ENCODE data around the gene UPP1.

Gene UPP1

DNA sequence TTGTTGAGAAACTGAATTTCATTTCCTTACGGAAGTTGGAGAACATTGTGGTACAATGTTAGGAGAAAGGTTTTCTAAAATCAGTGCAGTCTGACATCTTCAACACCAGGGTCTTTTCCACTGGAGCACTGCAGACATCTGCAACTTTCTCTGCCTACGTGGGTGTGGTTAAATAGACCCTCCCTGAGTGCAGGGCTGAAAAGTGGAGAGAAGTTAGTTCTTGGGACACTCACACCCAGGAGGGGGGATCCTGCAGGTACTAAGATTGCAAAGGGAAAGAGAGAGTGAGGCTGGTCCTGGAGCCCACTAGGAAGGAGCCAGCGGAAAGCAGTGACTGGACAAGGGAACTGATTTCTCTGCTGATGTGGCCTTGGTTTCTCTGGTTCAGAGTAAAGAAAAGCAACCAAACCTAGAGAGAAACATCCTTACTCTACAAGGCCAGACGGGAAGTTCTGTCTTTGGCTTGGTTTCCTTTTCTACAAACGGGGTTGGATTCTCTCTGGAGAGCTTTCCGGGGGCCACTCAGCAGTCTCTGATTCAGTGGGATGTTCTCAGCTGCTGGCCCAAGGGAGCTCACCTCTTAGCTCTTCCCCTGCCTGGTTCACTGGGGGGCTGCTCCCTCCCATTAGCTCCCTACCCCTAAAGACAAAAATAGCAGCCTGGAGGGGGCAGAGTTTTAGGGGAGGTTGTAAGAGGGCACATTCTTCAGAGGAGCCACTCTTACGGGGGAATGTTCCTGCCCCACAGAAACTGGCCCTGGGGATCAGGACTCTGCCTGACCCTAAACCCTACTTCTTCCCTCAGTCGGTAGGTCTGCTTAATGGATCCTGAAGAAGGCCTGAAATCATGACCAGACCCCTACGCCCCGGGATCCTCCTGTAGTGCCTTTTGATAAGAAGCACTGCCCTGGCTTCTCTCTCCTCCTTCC, 2.7 kb downstream of the UPP1 start:
- Histone ChIP-seq H3K36me3 (replicated peaks) (peaks cover 12% of the 10 kb centered on the region), H3K9me3 (no peaks in the 10 kb centered on the region), H3K4me3 (no peak overlapping the region), H3K4me1 (peaks cover 15% of the 10 kb centered on the region), H3K27me3 (ENCODE audit: low read depth) (no peaks in the 10 kb centered on the region)
- in situ Hi-C loops (cut with MboI; ENCODE audit: low sequenced_read_pairs) = loop anchor here (25.0 kb wide), 1 partner anchor 104 kb away; the partner anchor contains the start of gene HUS1
- no peak for DNase-seq (ENCODE audit: low spot score in 2 of 2)

DNA sequence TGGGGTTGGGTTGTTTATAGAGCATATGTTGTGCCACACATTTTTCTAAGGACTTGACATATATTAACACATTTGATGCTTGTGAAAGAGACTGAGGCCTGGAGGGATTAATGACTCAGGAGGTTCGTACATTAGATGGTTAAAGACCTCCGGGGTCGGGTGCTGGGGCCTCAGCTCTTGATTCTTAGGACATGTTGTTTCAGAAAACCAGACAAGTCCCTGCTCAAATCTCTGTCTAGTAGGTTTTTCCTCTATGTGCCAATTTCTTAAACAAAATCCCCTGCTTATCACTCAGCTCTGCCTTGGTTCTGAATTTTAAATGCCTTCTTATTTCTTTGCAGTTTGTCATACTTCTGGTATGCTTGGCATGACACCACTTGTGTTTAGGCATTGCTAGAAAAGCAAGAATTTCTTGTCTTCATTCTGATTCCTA, 5.8 kb downstream of the UPP1 start:
- H3K27me3 ChIP-seq (ENCODE audit: low read depth) = no peaks in the 10 kb centered on the region
- in situ Hi-C loops (cut with MboI; ENCODE audit: low sequenced_read_pairs) = loop anchor here (25.0 kb wide), 1 partner anchor 108 kb away; the partner anchor contains the start of gene HUS1
- no peaks in the 10 kb centered on the region for H3K9me3 ChIP-seq
- H3K4me1 ChIP-seq = peaks cover 8% of the 10 kb centered on the region; the same call in 1 of the 2 replicates
- peaks cover 21% of the 10 kb centered on the region for H3K36me3 ChIP-seq (replicated peaks)
- no peak overlapping the region for H3K4me3 ChIP-seq
- no peak for DNase-seq (ENCODE audit: low spot score in 2 of 2)

DNA sequence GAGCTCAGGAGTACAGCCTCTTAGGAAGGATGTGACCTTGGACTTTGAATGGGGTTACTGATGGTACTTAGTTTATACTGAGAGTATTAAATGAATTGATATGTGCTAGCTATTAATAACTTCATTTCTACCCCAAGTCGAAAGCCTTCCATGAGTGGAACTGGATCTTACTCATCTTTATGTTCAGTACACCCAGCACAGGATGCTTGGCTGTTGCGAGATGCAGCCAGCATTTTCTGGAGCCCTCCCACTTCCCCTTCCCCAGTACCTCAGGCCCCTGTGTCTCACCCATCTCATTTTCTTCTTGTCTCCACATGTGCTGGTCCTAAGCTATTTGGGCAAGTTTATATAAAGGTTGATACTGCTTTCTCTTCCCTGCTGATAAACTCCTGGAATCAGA, 7.2 kb downstream of the UPP1 start:
- in situ Hi-C loops (cut with MboI; ENCODE audit: low sequenced_read_pairs) = loop anchor here (25.0 kb wide), 1 partner anchor 109 kb away; the partner anchor contains the start of gene HUS1
- Histone ChIP-seq H3K4me1 (no peaks in the 10 kb centered on the region), H3K36me3 (replicated peaks) (peaks cover 24% of the 10 kb centered on the region), H3K9me3 (no peaks in the 10 kb centered on the region), H3K27me3 (ENCODE audit: low read depth) (no peaks in the 10 kb centered on the region), H3K4me3 (no peak overlapping the region)
- no peak for DNase-seq (ENCODE audit: low spot score in 2 of 2)

DNA sequence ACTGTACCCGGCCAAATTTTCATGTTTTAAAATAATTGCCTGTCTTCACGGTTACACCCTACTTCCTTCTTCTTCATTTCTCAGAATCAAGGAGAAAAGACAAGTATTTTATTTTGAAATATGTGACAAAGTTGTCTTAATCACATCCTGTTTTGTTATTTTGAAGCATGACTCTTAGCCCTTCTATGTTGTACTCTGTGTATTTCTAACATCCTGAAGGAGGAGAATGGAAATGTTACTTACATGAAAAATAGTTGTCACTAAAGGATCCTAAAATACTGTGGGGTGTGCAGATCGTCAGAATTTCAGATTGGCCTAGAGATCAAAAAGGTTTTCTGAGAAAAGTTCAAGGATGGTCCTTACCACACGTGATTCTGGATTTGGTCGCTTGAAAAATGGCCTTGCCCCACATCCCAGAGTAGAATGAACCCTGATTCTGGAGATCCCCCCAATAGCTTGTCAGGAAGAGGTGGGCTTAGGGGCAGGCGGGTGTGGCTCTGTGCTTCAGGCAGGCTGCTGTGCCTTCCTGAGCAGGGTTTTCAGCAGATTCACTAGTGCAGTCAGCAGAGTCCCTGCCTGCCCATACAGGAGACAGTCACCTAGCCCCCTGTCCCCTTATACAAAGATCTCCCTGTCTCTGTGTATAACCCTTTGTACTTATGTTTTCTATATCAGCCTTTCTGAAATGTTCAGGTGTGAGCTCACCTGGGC, 8.6 kb downstream of the UPP1 start:
- no peaks in the 10 kb centered on the region for H3K9me3 ChIP-seq
- H3K27me3 ChIP-seq (ENCODE audit: low read depth) = no peaks in the 10 kb centered on the region
- peaks cover 33% of the 10 kb centered on the region for H3K36me3 ChIP-seq (replicated peaks)
- H3K4me3 ChIP-seq = no peak overlapping the region
- no peak for DNase-seq (ENCODE audit: low spot score in 2 of 2)
- in situ Hi-C loops (cut with MboI; ENCODE audit: low sequenced_read_pairs) = loop anchor here (25.0 kb wide), 1 partner anchor 110 kb away; the partner anchor contains the start of gene HUS1
- H3K4me1 ChIP-seq = no peaks in the 10 kb centered on the region

DNA sequence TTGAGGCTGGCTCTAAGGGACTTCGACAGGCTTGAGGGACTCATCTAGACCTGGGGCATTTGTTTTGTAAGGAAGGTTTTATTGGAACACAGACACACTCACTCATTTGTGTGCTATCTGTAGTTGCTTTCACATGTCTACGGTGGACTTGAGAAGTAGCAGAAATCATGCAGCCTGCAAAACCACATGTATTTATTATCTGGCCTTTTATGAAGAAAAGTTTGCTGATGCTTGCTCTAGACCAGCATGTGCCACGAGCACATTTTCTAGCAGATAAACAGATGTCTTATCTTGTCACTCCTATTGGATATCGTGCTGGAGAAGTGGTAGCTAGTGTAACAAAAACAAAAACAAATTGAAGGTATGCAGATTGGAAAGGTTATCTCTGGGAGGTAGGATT, 9.8 kb downstream of the UPP1 start:
- H3K36me3 ChIP-seq (replicated peaks) = peaks cover 45% of the 10 kb centered on the region
- in situ Hi-C loops (cut with MboI; ENCODE audit: low sequenced_read_pairs) = loop anchor here (25.0 kb wide), 1 partner anchor 112 kb away; the partner anchor contains the start of gene HUS1
- no peaks in the 10 kb centered on the region for H3K27me3 ChIP-seq (ENCODE audit: low read depth)
- no peak for DNase-seq (ENCODE audit: low spot score in 2 of 2)
- H3K4me1 ChIP-seq = no peaks in the 10 kb centered on the region
- H3K9me3 ChIP-seq = no peaks in the 10 kb centered on the region
- no peak overlapping the region for H3K4me3 ChIP-seq

DNA sequence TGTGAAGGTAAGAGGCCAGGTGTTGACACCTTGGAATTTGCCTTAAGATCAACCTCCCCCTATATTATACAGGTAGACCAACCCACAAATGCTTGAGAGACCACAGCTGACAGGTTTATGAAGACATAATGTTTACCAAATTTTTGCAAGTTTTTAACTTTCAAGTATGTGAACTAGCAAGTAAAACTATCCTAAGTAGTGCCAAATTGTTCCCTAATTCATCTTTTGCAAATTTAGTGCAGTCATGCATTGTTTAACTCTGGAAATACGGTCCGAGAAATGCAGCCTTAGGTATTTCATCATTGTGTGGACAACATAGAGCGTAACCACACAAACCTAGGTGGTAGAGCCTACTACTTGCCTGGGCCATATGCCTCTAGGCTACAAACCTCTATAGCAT, 10.7 kb downstream of the UPP1 start:
- peaks cover 49% of the 10 kb centered on the region for H3K36me3 ChIP-seq (replicated peaks)
- no peaks in the 10 kb centered on the region for H3K9me3 ChIP-seq
- H3K4me3 ChIP-seq = no peak overlapping the region
- no peak for DNase-seq (ENCODE audit: low spot score in 2 of 2)
- H3K27me3 ChIP-seq (ENCODE audit: low read depth) = no peaks in the 10 kb centered on the region
- H3K4me1 ChIP-seq = no peaks in the 10 kb centered on the region
- in situ Hi-C loops (cut with MboI; ENCODE audit: low sequenced_read_pairs) = loop anchor here (25.0 kb wide), 2 partner anchors 112 to 837 kb away; partner anchors contain the start of gene HUS1

DNA sequence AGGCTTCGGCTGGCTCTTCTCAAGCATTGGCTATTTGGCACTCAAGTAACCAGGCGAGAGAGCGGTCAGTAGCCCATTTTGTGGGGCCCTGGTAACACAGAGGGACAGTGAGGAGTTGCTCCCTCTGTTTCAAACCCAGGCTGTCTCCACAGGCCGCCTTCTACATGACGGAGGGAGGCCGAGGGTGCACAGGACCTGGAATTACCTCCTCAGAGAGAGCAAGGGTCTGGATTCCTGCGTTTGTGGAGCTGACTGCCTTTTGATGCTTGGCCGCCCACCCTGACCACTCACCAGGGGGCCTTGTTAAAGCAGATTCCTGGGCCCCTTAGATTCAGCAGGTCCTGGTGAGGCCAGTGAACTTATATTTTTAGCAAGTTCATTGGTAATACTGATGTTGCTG, 12.3 kb downstream of the UPP1 start:
- no peak for DNase-seq (ENCODE audit: low spot score in 2 of 2)
- peaks cover 42% of the 10 kb centered on the region for H3K36me3 ChIP-seq (replicated peaks)
- no peaks in the 10 kb centered on the region for H3K4me1 ChIP-seq
- no peak overlapping the region for H3K4me3 ChIP-seq
- in situ Hi-C loops (cut with MboI; ENCODE audit: low sequenced_read_pairs) = loop anchor here (25.0 kb wide), 1 partner anchor 839 kb away; no protein-coding TSS in a partner anchor
- no peaks in the 10 kb centered on the region for H3K9me3 ChIP-seq
- no peaks in the 10 kb centered on the region for H3K27me3 ChIP-seq (ENCODE audit: low read depth)

DNA sequence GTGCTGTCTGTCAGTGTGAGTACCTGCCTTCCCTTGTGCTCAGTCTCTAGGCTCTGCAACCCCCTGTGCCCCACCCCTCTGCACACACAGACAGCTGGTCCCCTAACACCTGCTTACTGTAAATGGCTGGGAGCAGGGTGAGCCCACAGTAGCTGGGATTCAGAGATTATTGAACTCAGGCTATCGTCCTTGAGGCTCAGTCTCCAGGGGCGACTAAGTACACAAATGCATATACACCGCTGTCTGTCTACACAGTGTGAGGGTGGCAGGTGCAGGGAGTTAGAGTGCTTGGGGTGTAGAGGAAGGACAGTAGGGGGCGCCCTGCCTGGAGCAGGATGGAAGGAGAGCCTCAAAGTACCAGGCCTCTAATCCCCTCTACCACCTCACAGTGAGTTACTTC, 12.9 kb downstream of the UPP1 start:
- DNase-seq (ENCODE audit: low spot score in 2 of 2) = peak in 1 of 2 experiments; percentile 37
- Histone ChIP-seq H3K4me1 (no peaks in the 10 kb centered on the region), H3K27me3 (ENCODE audit: low read depth) (no peaks in the 10 kb centered on the region), H3K36me3 (replicated peaks) (peaks cover 44% of the 10 kb centered on the region), H3K9me3 (no peaks in the 10 kb centered on the region), H3K4me3 (no peak overlapping the region)
- in situ Hi-C loops (cut with MboI; ENCODE audit: low sequenced_read_pairs) = loop anchor here (25.0 kb wide), 1 partner anchor 840 kb away; no protein-coding TSS in a partner anchor

DNA sequence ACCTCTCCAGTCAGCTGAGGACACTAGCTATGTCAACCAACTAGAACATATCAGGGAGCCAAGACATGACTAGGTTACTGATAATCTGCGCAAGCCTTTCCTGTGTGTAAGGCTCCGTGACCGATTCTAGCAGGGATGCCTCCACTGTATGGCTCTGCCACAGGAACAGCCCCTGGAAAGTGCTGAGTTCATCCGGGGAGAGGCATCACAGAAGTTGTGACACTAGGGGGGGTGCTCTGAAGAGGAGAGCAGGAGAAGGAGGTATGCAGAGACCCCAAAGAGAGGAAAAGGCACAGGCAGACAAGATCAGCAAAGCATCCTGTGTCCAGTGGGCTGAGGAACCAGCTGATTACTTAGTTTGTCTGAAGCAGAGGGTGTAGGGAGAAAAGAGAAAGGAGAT, 13.5 kb downstream of the UPP1 start:
- Histone ChIP-seq H3K9me3 (no peaks in the 10 kb centered on the region), H3K36me3 (replicated peaks) (peaks cover 45% of the 10 kb centered on the region), H3K4me1 (no peaks in the 10 kb centered on the region), H3K27me3 (ENCODE audit: low read depth) (no peaks in the 10 kb centered on the region), H3K4me3 (no peak overlapping the region)
- DNase-seq (ENCODE audit: low spot score in 2 of 2) = no peak
- in situ Hi-C loops (cut with MboI; ENCODE audit: low sequenced_read_pairs) = loop anchor here (25.0 kb wide), 1 partner anchor 840 kb away; no protein-coding TSS in a partner anchor

DNA sequence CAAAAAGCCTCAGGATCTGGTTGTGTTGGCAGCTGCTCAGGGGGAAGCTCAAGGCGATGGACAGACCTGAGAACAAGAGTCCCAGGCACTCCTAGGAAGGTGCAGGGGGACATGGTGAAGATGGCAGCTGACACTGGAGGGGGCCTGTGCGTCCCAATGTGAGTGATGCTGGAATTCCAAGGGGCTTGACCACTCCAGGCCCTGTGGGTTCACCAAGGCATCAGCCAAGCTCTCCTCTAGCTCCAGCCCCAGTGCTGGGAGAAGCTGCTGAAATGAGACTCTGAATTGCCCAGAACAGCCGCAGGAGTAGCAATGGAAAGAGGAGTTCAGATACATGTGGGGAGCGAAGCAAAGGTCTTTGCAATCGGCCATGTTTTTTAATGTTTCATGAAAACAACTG, 16.0 kb downstream of the UPP1 start:
- in situ Hi-C loops (cut with MboI; ENCODE audit: low sequenced_read_pairs) = loop anchor here (25.0 kb wide), 1 partner anchor 843 kb away; no protein-coding TSS in a partner anchor
- H3K36me3 ChIP-seq (replicated peaks) = peaks cover 51% of the 10 kb centered on the region
- DNase-seq (ENCODE audit: low spot score in 2 of 2) = no peak
- no peaks in the 10 kb centered on the region for H3K9me3 ChIP-seq
- H3K4me3 ChIP-seq = no peak overlapping the region
- no peaks in the 10 kb centered on the region for H3K4me1 ChIP-seq
- no peaks in the 10 kb centered on the region for H3K27me3 ChIP-seq (ENCODE audit: low read depth)

DNA sequence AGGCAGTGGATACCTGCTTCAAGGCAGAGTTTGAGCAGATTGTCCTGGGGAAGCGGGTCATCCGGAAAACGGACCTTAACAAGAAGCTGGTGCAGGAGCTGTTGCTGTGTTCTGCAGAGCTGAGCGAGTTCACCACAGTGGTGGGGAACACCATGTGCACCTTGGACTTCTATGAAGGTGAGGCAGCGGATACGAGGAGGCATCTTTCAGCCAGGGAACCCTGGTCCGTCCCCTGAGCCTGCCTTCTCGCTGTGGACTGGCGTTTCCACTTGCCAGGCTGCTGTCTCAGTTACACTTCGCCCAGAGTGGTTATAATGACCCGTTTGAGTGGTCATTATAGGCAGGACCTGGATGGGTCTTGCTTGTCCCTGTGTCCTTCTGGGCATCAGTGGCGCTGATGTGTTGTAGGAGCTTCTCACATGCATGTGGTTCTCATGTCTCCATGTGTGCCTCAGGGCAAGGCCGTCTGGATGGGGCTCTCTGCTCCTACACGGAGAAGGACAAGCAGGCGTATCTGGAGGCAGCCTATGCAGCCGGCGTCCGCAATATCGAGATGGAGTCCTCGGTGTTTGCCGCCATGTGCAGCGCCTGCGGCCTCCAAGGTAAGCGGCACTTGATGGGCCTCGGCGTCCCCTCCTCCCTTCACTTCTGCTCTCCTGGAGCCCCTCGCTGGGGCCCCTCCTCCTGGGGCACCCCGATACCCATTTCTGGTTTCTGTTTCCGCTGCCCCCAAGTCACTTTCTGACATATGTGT, 18.0 kb downstream of the UPP1 start:
- in situ Hi-C loops (cut with MboI; ENCODE audit: low sequenced_read_pairs) = loop anchor here (25.0 kb wide), 1 partner anchor 845 kb away; no protein-coding TSS in a partner anchor
- H3K9me3 ChIP-seq = no peaks in the 10 kb centered on the region
- DNase-seq (ENCODE audit: low spot score in 2 of 2) = no peak
- H3K4me1 ChIP-seq = no peaks in the 10 kb centered on the region
- peaks cover 42% of the 10 kb centered on the region for H3K36me3 ChIP-seq (replicated peaks)
- H3K27me3 ChIP-seq (ENCODE audit: low read depth) = no peaks in the 10 kb centered on the region
- H3K4me3 ChIP-seq = no peak overlapping the region

DNA sequence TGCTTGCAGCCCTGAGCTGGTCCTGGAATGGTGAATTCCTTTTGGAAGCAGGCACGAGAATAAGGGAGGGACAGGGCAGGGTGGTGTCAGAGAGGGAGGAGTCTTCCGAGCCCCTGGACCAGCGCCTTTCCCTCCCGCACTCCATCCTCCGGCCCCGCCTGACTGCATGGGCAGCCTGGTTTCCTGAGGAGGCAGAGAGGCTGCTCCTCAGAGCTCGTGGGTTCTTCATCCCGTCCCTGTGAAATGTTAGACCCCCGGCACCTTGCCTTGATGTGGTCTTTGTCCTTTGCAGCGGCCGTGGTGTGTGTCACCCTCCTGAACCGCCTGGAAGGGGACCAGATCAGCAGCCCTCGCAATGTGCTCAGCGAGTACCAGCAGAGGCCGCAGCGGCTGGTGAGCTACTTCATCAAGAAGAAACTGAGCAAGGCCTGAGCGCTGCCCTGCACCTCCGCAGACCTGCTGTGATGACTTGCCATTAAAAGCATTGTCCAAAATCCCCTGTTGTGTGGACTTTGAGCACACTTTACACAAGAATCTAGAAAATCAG, 18.9 kb downstream of the UPP1 start:
- H3K9me3 ChIP-seq = no peaks in the 10 kb centered on the region
- in situ Hi-C loops (cut with MboI; ENCODE audit: low sequenced_read_pairs) = loop anchor here (25.0 kb wide), 1 partner anchor 846 kb away; no protein-coding TSS in a partner anchor
- H3K36me3 ChIP-seq (replicated peaks) = peaks cover 33% of the 10 kb centered on the region

More for the DNA sequence above, 18.9 kb downstream of the UPP1 start:
- H3K4me1 ChIP-seq = no peaks in the 10 kb centered on the region
- DNase-seq (ENCODE audit: low spot score in 2 of 2) = no peak
- no peak overlapping the region for H3K4me3 ChIP-seq
- no peaks in the 10 kb centered on the region for H3K27me3 ChIP-seq (ENCODE audit: low read depth)
